H1 (cell line): Measurements from ENCODE around the gene TAS2R41. TPM values are rescaled to one million over a fixed set of nuclear protein-coding genes. Genes with fewer than 3 reads are reported as not detected.

Experiments used
- CHD2 ChIP-seq: IDR thresholded peaks from 2 replicates; pipeline ENCODE4 v1.6.1; 2012; ENCODE audit warnings: low read length, improper control_type of control experiment
- CREB1 ChIP-seq: IDR thresholded peaks from 2 replicates; pipeline ENCODE4 v1.6.1; 2012; ENCODE audit warnings: inconsistent platforms
- KDM4A ChIP-seq: IDR thresholded peaks from one replicate; pipeline ENCODE4 v1.7.1; 2012; ENCODE audit warnings: low read depth, mild to moderate bottlenecking, moderate library complexity, low read length, inconsistent platforms; ENCODE audit not compliant: severe bottlenecking
- PHF8 ChIP-seq: fragments of 200-600 bp; sonication (generic); conservative IDR thresholded peaks from 2 replicates; pipeline ENCODE4 v1.7.1; 2012; ENCODE audit warnings: low read depth, mild to moderate bottlenecking, inconsistent platforms, low read length, moderate library complexity
- POLR2A ChIP-seq, 2 experiments: IDR thresholded peaks; 1 replicate in 1 of 2; 2 replicates in 1 of 2; pipeline ENCODE4 v1.6.1; 2011; ENCODE audit warnings: low read depth in 2 of 2, low read length in 2 of 2, mild to moderate bottlenecking in 2 of 2; ENCODE audit errors: control extremely low read depth in 1 of 2
- SP2 ChIP-seq: IDR thresholded peaks from 2 replicates; pipeline ENCODE4 v1.6.1; 2012; ENCODE audit warnings: mild to moderate bottlenecking, low read length, inconsistent platforms
- ZNF274 ChIP-seq: IDR thresholded peaks from 2 replicates; pipeline ENCODE4 v1.7.0; 2012; ENCODE audit warnings: low read length, borderline replicate concordance; ENCODE audit errors: extremely low read depth
- polyA plus RNA-seq, 7 experiments: library from polyadenylated mRNA; depleted of rRNA in 3 of 7; stranded (reverse) in 5 of 7; unstranded in 2 of 7; fragments of >200 nt in 5 of 7; fragments of 200-250 nt in 2 of 7; gene quantifications; 1 replicate in 5 of 7; 2 replicates in 1 of 7; 4 replicates in 1 of 7; pipeline versions ENCODE4 v1.2.1 to v1.2.3, GENCODE V29; 2011 to 2013; ENCODE audit warnings: missing spikeins in 2 of 7, mixed read lengths in 2 of 7
- total RNA-seq: library from RNA; stranded (reverse); fragmentation: NEBNext Ultra II Directional; extraction: Animal tissue kit (Norgen Biotek cat#: 25700); gene quantifications from 2 replicates; pipeline ENCODE4 v1.2.1, GENCODE V29; 2021
- TF ChIP-seq, protein P1 (sequence below): fragments of 300-600 bp; sonication (generic); IDR thresholded peaks from 2 replicates; pipeline ENCODE4 v1.7.1; 2012; ENCODE audit warnings: low read length, moderate library complexity, mild to moderate bottlenecking, inconsistent platforms; ENCODE audit not compliant: insufficient replicate concordance
- TF ChIP-seq, protein P2 (sequence below): IDR thresholded peaks from 2 replicates; pipeline ENCODE4 v1.6.1; 2011; ENCODE audit warnings: low read depth, mild to moderate bottlenecking, low read length; ENCODE audit not compliant: insufficient read depth

Gene TAS2R41
- total and polyA plus RNA-seq, 2 of the 8 experiments (the other 6 are each of a cell fraction or from before 2014, with no cell fraction given) = 0.12 TPM; not detected in 1

DNA sequence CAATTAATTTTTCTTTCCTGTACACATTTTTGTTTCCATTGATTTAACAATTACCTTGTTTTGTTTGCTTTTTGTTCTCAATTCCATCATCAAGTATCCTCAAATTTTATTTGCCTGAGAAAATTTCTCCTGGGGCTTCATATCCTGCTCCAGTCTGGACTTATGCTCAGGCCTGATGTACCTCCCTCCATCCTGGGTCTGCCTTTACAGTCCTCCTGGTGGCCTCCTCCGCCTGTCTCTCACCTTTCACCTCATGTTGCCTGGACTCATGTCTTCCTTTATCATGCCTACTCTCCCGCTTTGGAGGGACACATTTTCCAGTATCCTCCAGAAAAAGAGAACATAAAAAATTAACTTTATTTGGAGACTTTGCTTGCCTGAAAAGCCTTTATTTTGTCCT is 46.6 kb upstream of the TAS2R41 start (continued):
- TF ChIP-seq, protein P1, sequence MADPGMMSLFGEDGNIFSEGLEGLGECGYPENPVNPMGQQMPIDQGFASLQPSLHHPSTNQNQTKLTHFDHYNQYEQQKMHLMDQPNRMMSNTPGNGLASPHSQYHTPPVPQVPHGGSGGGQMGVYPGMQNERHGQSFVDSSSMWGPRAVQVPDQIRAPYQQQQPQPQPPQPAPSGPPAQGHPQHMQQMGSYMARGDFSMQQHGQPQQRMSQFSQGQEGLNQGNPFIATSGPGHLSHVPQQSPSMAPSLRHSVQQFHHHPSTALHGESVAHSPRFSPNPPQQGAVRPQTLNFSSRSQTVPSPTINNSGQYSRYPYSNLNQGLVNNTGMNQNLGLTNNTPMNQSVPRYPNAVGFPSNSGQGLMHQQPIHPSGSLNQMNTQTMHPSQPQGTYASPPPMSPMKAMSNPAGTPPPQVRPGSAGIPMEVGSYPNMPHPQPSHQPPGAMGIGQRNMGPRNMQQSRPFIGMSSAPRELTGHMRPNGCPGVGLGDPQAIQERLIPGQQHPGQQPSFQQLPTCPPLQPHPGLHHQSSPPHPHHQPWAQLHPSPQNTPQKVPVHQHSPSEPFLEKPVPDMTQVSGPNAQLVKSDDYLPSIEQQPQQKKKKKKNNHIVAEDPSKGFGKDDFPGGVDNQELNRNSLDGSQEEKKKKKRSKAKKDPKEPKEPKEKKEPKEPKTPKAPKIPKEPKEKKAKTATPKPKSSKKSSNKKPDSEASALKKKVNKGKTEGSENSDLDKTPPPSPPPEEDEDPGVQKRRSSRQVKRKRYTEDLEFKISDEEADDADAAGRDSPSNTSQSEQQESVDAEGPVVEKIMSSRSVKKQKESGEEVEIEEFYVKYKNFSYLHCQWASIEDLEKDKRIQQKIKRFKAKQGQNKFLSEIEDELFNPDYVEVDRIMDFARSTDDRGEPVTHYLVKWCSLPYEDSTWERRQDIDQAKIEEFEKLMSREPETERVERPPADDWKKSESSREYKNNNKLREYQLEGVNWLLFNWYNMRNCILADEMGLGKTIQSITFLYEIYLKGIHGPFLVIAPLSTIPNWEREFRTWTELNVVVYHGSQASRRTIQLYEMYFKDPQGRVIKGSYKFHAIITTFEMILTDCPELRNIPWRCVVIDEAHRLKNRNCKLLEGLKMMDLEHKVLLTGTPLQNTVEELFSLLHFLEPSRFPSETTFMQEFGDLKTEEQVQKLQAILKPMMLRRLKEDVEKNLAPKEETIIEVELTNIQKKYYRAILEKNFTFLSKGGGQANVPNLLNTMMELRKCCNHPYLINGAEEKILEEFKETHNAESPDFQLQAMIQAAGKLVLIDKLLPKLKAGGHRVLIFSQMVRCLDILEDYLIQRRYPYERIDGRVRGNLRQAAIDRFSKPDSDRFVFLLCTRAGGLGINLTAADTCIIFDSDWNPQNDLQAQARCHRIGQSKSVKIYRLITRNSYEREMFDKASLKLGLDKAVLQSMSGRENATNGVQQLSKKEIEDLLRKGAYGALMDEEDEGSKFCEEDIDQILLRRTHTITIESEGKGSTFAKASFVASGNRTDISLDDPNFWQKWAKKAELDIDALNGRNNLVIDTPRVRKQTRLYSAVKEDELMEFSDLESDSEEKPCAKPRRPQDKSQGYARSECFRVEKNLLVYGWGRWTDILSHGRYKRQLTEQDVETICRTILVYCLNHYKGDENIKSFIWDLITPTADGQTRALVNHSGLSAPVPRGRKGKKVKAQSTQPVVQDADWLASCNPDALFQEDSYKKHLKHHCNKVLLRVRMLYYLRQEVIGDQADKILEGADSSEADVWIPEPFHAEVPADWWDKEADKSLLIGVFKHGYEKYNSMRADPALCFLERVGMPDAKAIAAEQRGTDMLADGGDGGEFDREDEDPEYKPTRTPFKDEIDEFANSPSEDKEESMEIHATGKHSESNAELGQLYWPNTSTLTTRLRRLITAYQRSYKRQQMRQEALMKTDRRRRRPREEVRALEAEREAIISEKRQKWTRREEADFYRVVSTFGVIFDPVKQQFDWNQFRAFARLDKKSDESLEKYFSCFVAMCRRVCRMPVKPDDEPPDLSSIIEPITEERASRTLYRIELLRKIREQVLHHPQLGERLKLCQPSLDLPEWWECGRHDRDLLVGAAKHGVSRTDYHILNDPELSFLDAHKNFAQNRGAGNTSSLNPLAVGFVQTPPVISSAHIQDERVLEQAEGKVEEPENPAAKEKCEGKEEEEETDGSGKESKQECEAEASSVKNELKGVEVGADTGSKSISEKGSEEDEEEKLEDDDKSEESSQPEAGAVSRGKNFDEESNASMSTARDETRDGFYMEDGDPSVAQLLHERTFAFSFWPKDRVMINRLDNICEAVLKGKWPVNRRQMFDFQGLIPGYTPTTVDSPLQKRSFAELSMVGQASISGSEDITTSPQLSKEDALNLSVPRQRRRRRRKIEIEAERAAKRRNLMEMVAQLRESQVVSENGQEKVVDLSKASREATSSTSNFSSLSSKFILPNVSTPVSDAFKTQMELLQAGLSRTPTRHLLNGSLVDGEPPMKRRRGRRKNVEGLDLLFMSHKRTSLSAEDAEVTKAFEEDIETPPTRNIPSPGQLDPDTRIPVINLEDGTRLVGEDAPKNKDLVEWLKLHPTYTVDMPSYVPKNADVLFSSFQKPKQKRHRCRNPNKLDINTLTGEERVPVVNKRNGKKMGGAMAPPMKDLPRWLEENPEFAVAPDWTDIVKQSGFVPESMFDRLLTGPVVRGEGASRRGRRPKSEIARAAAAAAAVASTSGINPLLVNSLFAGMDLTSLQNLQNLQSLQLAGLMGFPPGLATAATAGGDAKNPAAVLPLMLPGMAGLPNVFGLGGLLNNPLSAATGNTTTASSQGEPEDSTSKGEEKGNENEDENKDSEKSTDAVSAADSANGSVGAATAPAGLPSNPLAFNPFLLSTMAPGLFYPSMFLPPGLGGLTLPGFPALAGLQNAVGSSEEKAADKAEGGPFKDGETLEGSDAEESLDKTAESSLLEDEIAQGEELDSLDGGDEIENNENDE = no peak
- TF ChIP-seq, protein P2, sequence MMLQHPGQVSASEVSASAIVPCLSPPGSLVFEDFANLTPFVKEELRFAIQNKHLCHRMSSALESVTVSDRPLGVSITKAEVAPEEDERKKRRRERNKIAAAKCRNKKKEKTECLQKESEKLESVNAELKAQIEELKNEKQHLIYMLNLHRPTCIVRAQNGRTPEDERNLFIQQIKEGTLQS = no peak
- TF ChIP-seq KDM4A (no peak), SP2 (no peak), CREB1 (no peak), PHF8 (no peak), ZNF274 (no peak), POLR2A (IDR thresholded peaks at IDR 0.05; ENCODE audit: control extremely low read depth in 1 of 2, low read depth in 2 of 2, low read length in 2 of 2) (no peak), CHD2 (no peak)
